ENCODE measurements around the gene RAI14. TPM values are rescaled to one million over a fixed set of nuclear protein-coding genes. Genes with fewer than 3 reads are reported as not detected.

RAI14 gene
- total RNA-seq, 2 donors from 2014 or later = 70.7 to 80.1 TPM

- Histone ChIP-seq H3K4me1 (ENCODE audit: control insufficient read depth in 1 of 2, low read depth in 2 of 2) (peaks cover 10 to 30% of the 10 kb centered on the region in 2 donors), H3K27me3 (replicated peaks; ENCODE audit: insufficient read depth) (no peaks in the 10 kb centered on the region), H3K27ac (peak overlapping the region; percentile 23 to 33), H3K36me3 (no peaks in the 10 kb centered on the region), H3K4me3 (no peak overlapping the region), H3K9me3 (no peaks in the 10 kb centered on the region)
- ATAC-seq (ENCODE audit: insufficient number of reproducible peaks, low FRiP score, low read depth) = no peak
- DNase-seq (ENCODE audit: low spot score) = no peak
- TF ChIP-seq CTCF (IDR thresholded peaks at IDR 0.05) = no peak
These were observed 3.2 kb upstream of the RAI14 start for GRCh38 chr5:34652914-34653313.

- no peak overlapping the region for H3K4me3 ChIP-seq
- TF ChIP-seq CTCF (IDR thresholded peaks at IDR 0.05) = no peak
- H3K27ac ChIP-seq = peak overlapping the region; percentile 23 to 33
- H3K9me3 ChIP-seq = no peaks in the 10 kb centered on the region
- DNase-seq (ENCODE audit: low spot score) (no peak), ATAC-seq (ENCODE audit: insufficient number of reproducible peaks, low FRiP score, low read depth) (no peak)
- H3K36me3 ChIP-seq = no peaks in the 10 kb centered on the region
- no peaks in the 10 kb centered on the region for H3K27me3 ChIP-seq (replicated peaks; ENCODE audit: insufficient read depth)
- peaks cover 15 to 38% of the 10 kb centered on the region in 2 donors for H3K4me1 ChIP-seq (ENCODE audit: control insufficient read depth in 1 of 2, low read depth in 2 of 2)
These were observed 2.4 kb upstream of the RAI14 start for GRCh38 chr5:34653708-34654107.

GRCh38 chr5:34655354-34655991 is 655 bp upstream of the RAI14 start:
- Histone ChIP-seq H3K4me3 (peak overlapping the region; percentile 80), H3K27me3 (replicated peaks; ENCODE audit: insufficient read depth) (no peaks in the 10 kb centered on the region), H3K4me1 (ENCODE audit: control insufficient read depth in 1 of 2, low read depth in 2 of 2) (peaks cover 18 to 54% of the 10 kb centered on the region in 2 donors), H3K27ac (peak overlapping the region; percentile 92 to 94), H3K36me3 (no peaks in the 10 kb centered on the region), H3K9me3 (no peaks in the 10 kb centered on the region)
- DNase-seq (ENCODE audit: low spot score) = no peak
- ATAC-seq (ENCODE audit: insufficient number of reproducible peaks, low FRiP score, low read depth) = peak; percentile 73
- no peak for TF ChIP-seq CTCF (IDR thresholded peaks at IDR 0.05)

GRCh38 chr5:34656700-34657273 is 659 bp downstream of the RAI14 start:
- Histone ChIP-seq H3K9me3 (no peaks in the 10 kb centered on the region), H3K4me1 (ENCODE audit: control insufficient read depth in 1 of 2, low read depth in 2 of 2) (peaks cover 18 to 62% of the 10 kb centered on the region in 2 donors), H3K27ac (peak overlapping the region; percentile 92 to 94), H3K36me3 (no peaks in the 10 kb centered on the region), H3K4me3 (peak overlapping the region; percentile 80), H3K27me3 (replicated peaks; ENCODE audit: insufficient read depth) (no peaks in the 10 kb centered on the region)
- no peak for TF ChIP-seq CTCF (IDR thresholded peaks at IDR 0.05)
- ATAC-seq (ENCODE audit: insufficient number of reproducible peaks, low FRiP score, low read depth) (no peak), DNase-seq (ENCODE audit: low spot score) (no peak)

GRCh38 chr5:34657274-34657921 is 1.3 kb downstream of the RAI14 start:
- Histone ChIP-seq H3K4me3 (peak overlapping the region; percentile 80), H3K27ac (peak overlapping the region; percentile 92 to 94), H3K9me3 (no peaks in the 10 kb centered on the region), H3K36me3 (no peaks in the 10 kb centered on the region), H3K27me3 (replicated peaks; ENCODE audit: insufficient read depth) (no peaks in the 10 kb centered on the region), H3K4me1 (ENCODE audit: control insufficient read depth in 1 of 2, low read depth in 2 of 2) (peaks cover 18 to 59% of the 10 kb centered on the region in 2 donors)
- no peak for DNase-seq (ENCODE audit: low spot score)
- no peak for TF ChIP-seq CTCF (IDR thresholded peaks at IDR 0.05)
- no peak for ATAC-seq (ENCODE audit: insufficient number of reproducible peaks, low FRiP score, low read depth)
